GM12878 (cell line): ENCODE data around the gene COL2A1.

Experiments
- CHD2 ChIP-seq: IDR thresholded peaks from 2 replicates; pipeline ENCODE4 v1.6.1; 2011; ENCODE audit warnings: low read depth, low read length, improper control_type of control experiment, borderline replicate concordance
- CTCF ChIP-seq, 3 experiments: IDR thresholded peaks in 2 of 3; conservative IDR thresholded peaks in 1 of 3; 2 replicates each; pipeline ENCODE4 v1.5.1; 2011; ENCODE audit warnings: low read depth in 3 of 3, low read length in 3 of 3, mild to moderate bottlenecking in 3 of 3, control low read depth in 2 of 3, moderate library complexity in 2 of 3, inconsistent platforms in 1 of 3, mixed read lengths in 1 of 3; ENCODE audit not compliant: control insufficient read depth in 2 of 3, insufficient read depth in 1 of 3; ENCODE audit errors: extremely low read depth in 1 of 3
- EZH2 ChIP-seq: IDR thresholded peaks from 2 replicates; pipeline ENCODE4 v1.6.1; 2012; ENCODE audit warnings: low read depth, mild to moderate bottlenecking, control low read depth, inconsistent platforms, low read length, borderline replicate concordance; ENCODE audit not compliant: control insufficient read depth
- FOXM1 ChIP-seq: IDR thresholded peaks from 2 replicates; pipeline ENCODE4 v1.6.1; 2012; ENCODE audit warnings: low read depth, mild to moderate bottlenecking, inconsistent platforms, low read length, moderate library complexity
- IRF4 ChIP-seq: IDR thresholded peaks from 2 replicates; pipeline ENCODE4 v1.6.1; 2011; ENCODE audit warnings: low read depth, low read length
- PML ChIP-seq: IDR thresholded peaks from 2 replicates; pipeline ENCODE4 v1.6.1; 2012; ENCODE audit warnings: low read length, inconsistent platforms
- POLR2A ChIP-seq: IDR thresholded peaks from 2 replicates; pipeline ENCODE4 v1.6.1; 2011; ENCODE audit warnings: low read depth, mild to moderate bottlenecking, low read length
- REST ChIP-seq: IDR thresholded peaks from 2 replicates; pipeline ENCODE4 v1.6.1; 2012; ENCODE audit warnings: mild to moderate bottlenecking, low read depth, low read length
- ZBED1 ChIP-seq: IDR thresholded peaks from 2 replicates; pipeline ENCODE4 v1.6.1; 2016; ENCODE audit warnings: borderline replicate concordance
- ZNF24 ChIP-seq: fragments of 450-650 bp; IDR thresholded peaks from 2 replicates; pipeline ENCODE4 v1.6.1; 2017; ENCODE audit warnings: antibody characterized with exemption, mild to moderate bottlenecking
- ZNF274 ChIP-seq: IDR thresholded peaks from one replicate; pipeline ENCODE4 v1.8.0; 2011; ENCODE audit not compliant: insufficient read length, insufficient read depth
- ZNF384 ChIP-seq: IDR thresholded peaks from 2 replicates; pipeline ENCODE4 v1.6.1; 2012; ENCODE audit warnings: low read depth, mild to moderate bottlenecking, low read length, improper control_type of control experiment, borderline replicate concordance

GRCh38 chr12:47973870-47974269, 30.4 kb downstream of the COL2A1 start:
- TF ChIP-seq EZH2 (no peak), ZNF384 (no peak), FOXM1 (no peak), ZBED1 (no peak), POLR2A (no peak), REST (no peak), CTCF (IDR thresholded peaks at IDR 0.05 in 2 of 3, conservative IDR thresholded peaks at IDR 0.05 in 1 of 3; ENCODE audit: control insufficient read depth in 2 of 3, extremely low read depth in 1 of 3, insufficient read depth in 1 of 3, low read depth in 3 of 3, low read length in 3 of 3) (no peak), IRF4 (no peak), ZNF24 (no peak), PML (no peak), ZNF274 (no peak), CHD2 (no peak)
